HL-60 (cell line): ENCODE measurements around the gene STPG4.

ENCODE experiments used
- DNase-seq, 2 experiments: peaks; one replicate each; pipeline ENCODE4 v3.0.0-alpha.2; 2010 to 2020; ENCODE audit warnings: low read depth in 1 of 2, low spot score in 1 of 2
- H3K27ac ChIP-seq: fragments of 250-450 bp; sonication (Bioruptor Pico); replicated peaks from 2 replicates; pipeline ENCODE4 v1.5.1; 2020; ENCODE audit warnings: mild to moderate bottlenecking, moderate library complexity
- H3K27me3 ChIP-seq: fragments of 250-450 bp; sonication (Bioruptor Pico); 2 replicates; pipeline ENCODE4 v1.5.1; 2021; ENCODE audit warnings: mild to moderate bottlenecking, moderate library complexity; ENCODE audit not compliant: insufficient read depth, poor library complexity, severe bottlenecking
- H3K4me3 ChIP-seq: replicated peaks from 2 replicates; pipeline ENCODE4 v1.5.1; 2011; ENCODE audit warnings: mild to moderate bottlenecking, control low read depth, low read length; ENCODE audit not compliant: insufficient read depth
- GABPA ChIP-seq: IDR thresholded peaks from 2 replicates; pipeline ENCODE4 v1.6.1; 2012; ENCODE audit warnings: low read depth
- POLR2AphosphoS5 ChIP-seq: IDR thresholded peaks from 2 replicates; pipeline ENCODE4 v1.6.1; 2012; ENCODE audit warnings: low read depth
- REST ChIP-seq: IDR thresholded peaks from 2 replicates; pipeline ENCODE4 v1.6.1; 2012; ENCODE audit warnings: low read depth; ENCODE audit not compliant: insufficient replicate concordance
- SPI1 ChIP-seq: IDR thresholded peaks from 2 replicates; pipeline ENCODE4 v1.6.1; 2012; ENCODE audit warnings: low read depth, mild to moderate bottlenecking, borderline replicate concordance
- TF ChIP-seq, protein P1 (sequence below): IDR thresholded peaks from one replicate; pipeline ENCODE4 v1.5.1; 2011; ENCODE audit warnings: low read length, control low read depth, inconsistent platforms; ENCODE audit not compliant: insufficient read depth

STPG4 gene

GRCh38 chr2:47070155-47070919 lies 84.8 kb downstream of the STPG4 start:
- Histone ChIP-seq H3K27me3 (no peaks in the 10 kb centered on the region), H3K4me3 (no peak overlapping the region), H3K27ac (no peak overlapping the region)
- no peak for TF ChIP-seq REST
- no peak for TF ChIP-seq SPI1
- TF ChIP-seq, protein P1, sequence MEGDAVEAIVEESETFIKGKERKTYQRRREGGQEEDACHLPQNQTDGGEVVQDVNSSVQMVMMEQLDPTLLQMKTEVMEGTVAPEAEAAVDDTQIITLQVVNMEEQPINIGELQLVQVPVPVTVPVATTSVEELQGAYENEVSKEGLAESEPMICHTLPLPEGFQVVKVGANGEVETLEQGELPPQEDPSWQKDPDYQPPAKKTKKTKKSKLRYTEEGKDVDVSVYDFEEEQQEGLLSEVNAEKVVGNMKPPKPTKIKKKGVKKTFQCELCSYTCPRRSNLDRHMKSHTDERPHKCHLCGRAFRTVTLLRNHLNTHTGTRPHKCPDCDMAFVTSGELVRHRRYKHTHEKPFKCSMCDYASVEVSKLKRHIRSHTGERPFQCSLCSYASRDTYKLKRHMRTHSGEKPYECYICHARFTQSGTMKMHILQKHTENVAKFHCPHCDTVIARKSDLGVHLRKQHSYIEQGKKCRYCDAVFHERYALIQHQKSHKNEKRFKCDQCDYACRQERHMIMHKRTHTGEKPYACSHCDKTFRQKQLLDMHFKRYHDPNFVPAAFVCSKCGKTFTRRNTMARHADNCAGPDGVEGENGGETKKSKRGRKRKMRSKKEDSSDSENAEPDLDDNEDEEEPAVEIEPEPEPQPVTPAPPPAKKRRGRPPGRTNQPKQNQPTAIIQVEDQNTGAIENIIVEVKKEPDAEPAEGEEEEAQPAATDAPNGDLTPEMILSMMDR: no peak
- DNase-seq: no peak

DNA sequence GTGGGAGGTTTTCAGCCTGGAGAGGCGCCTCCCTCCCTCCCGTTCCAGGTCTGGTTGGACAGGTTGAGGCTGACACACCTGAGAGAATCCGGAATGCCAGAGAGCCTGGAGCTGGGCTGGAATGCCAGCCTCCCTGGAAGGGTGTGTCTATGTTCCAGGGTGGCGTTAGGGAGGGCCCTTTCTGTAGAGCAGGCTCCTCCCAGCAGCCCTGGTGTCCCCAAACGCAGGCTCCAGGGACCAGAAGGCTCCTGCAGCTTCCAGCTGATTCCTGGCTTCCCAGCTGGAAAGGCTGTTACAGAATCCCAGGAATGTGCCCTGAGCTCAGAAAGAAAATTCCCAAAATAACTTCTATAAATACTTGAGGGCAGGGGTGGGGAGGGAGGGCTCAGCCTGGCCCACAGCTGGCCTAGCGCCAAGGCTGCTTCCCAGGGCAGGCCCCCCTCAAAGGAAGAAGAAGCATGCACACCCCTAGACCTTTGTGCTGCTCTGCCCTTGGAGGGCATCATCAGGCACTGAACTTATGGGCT lies 85.4 kb downstream of the STPG4 start:
- TF ChIP-seq REST (no peak), GABPA (no peak), POLR2AphosphoS5 (no peak), SPI1 (no peak)
- TF ChIP-seq, protein P1: no peak
- no peak for DNase-seq
- H3K27ac ChIP-seq: no peak overlapping the region

GRCh38 chr2:47068981-47069627 lies 86.0 kb downstream of the STPG4 start:
- H3K27me3 ChIP-seq: no peaks in the 10 kb centered on the region
- TF ChIP-seq, protein P1: no peak
- TF ChIP-seq GABPA (no peak), SPI1 (no peak), REST (no peak), POLR2AphosphoS5 (no peak)
- H3K27ac ChIP-seq: no peak overlapping the region
- no peak for DNase-seq
- H3K4me3 ChIP-seq: no peak overlapping the region

More for the DNA sequence above, 85.4 kb downstream of the STPG4 start:
- Histone ChIP-seq H3K27me3 (no peaks in the 10 kb centered on the region), H3K4me3 (no peak overlapping the region)
